Neuronal stem cell (in vitro differentiated cells): ENCODE results near the gene PLEKHA5.

ENCODE experiments used
- DNase-seq: peaks from one replicate; pipeline ENCODE4 v3.0.0-alpha.2; 2013; ENCODE audit warnings: low spot score
- H2AFZ ChIP-seq: one replicate; pipeline ENCODE4 v1.6.1; 2013; ENCODE audit warnings: mild to moderate bottlenecking, low read length, inconsistent platforms
- H2AK5ac ChIP-seq: 2 replicates; pipeline ENCODE4 v1.6.1; 2013; ENCODE audit warnings: low read depth, mild to moderate bottlenecking, inconsistent platforms, low read length, moderate library complexity, mixed read lengths
- H2BK120ac ChIP-seq: 2 replicates; pipeline ENCODE4 v1.6.1; 2013; ENCODE audit warnings: low read depth, mild to moderate bottlenecking, inconsistent platforms, low read length, moderate library complexity, mixed read lengths
- H2BK12ac ChIP-seq: one replicate; pipeline ENCODE4 v1.6.1; 2013; ENCODE audit warnings: low read length, inconsistent platforms
- H2BK15ac ChIP-seq: 2 replicates; pipeline ENCODE4 v1.6.1; 2013; ENCODE audit warnings: mild to moderate bottlenecking, low read length, inconsistent platforms, mixed read lengths
- H2BK5ac ChIP-seq: one replicate; pipeline ENCODE4 v1.6.1; 2013; ENCODE audit warnings: inconsistent platforms, mild to moderate bottlenecking, low read length, moderate library complexity
- H3K14ac ChIP-seq: one replicate; pipeline ENCODE4 v1.6.1; 2013; ENCODE audit warnings: low read length, inconsistent platforms
- H3K18ac ChIP-seq: 2 replicates; pipeline ENCODE4 v1.6.1; 2013; ENCODE audit warnings: low read length, inconsistent platforms
- H3K23ac ChIP-seq: 2 replicates; pipeline ENCODE4 v1.6.1; 2013; ENCODE audit warnings: low read depth, mild to moderate bottlenecking, mixed read lengths, low read length, inconsistent platforms; ENCODE audit not compliant: poor library complexity
- H3K27ac ChIP-seq: replicated peaks from 3 replicates; pipeline ENCODE4 v1.5.1; 2013; ENCODE audit warnings: low read length, inconsistent platforms
- H3K27me3 ChIP-seq, 3 experiments: 2 replicates each; pipeline ENCODE4 v1.6.1; 2013; ENCODE audit warnings: low read length in 3 of 3, mild to moderate bottlenecking in 2 of 3, inconsistent platforms in 1 of 3, low read depth in 1 of 3, mixed read lengths in 1 of 3, moderate library complexity in 1 of 3; ENCODE audit not compliant: control insufficient read depth in 3 of 3, insufficient read depth in 3 of 3
- H3K36me3 ChIP-seq, 2 donors: replicated peaks in 1 of 2; 2 replicates each; pipeline ENCODE4 v1.6.1; 2013; ENCODE audit warnings: low read length in 2 of 2; ENCODE audit not compliant: control insufficient read depth in 2 of 2, insufficient read depth in 2 of 2
- H3K4ac ChIP-seq: 2 replicates; pipeline ENCODE4 v1.6.1; 2013; ENCODE audit warnings: inconsistent platforms, mild to moderate bottlenecking, low read length, moderate library complexity
- H3K4me1 ChIP-seq, 2 donors: 1 replicate in 1 of 2; 2 replicates in 1 of 2; pipeline ENCODE4 v1.6.1; 2013; ENCODE audit warnings: low read length in 2 of 2, low read depth in 1 of 2; ENCODE audit not compliant: control insufficient read depth in 2 of 2, insufficient read depth in 1 of 2
- H3K4me2 ChIP-seq: one replicate; pipeline ENCODE4 v1.6.1; 2013; ENCODE audit warnings: mild to moderate bottlenecking, low read length, inconsistent platforms; ENCODE audit not compliant: insufficient read depth, poor library complexity, severe bottlenecking
- H3K4me3 ChIP-seq, 2 donors: 2 replicates each; pipeline ENCODE4 v1.5.1; 2013; ENCODE audit warnings: low read length in 2 of 2, mild to moderate bottlenecking in 2 of 2, inconsistent platforms in 1 of 2, moderate library complexity in 1 of 2
- H3K79me1 ChIP-seq: one replicate; pipeline ENCODE4 v1.6.1; 2013; ENCODE audit warnings: low read depth, mild to moderate bottlenecking, inconsistent platforms, low read length, moderate library complexity
- H3K9ac ChIP-seq: one replicate; pipeline ENCODE4 v1.6.1; 2013; ENCODE audit warnings: mild to moderate bottlenecking, low read depth, low read length, inconsistent platforms; ENCODE audit not compliant: poor library complexity
- H3K9me3 ChIP-seq, 2 donors: replicated peaks in 1 of 2; 2 replicates each; pipeline versions ENCODE3 to v1.6.1; 2013; ENCODE audit warnings: low read length in 2 of 2, mild to moderate bottlenecking in 2 of 2, inconsistent platforms in 1 of 2, low read depth in 1 of 2, mixed read lengths in 1 of 2, moderate library complexity in 1 of 2; ENCODE audit not compliant: control insufficient read depth in 2 of 2, insufficient read depth in 1 of 2
- H4K8ac ChIP-seq: one replicate; pipeline ENCODE4 v1.6.1; 2013; ENCODE audit warnings: low read depth, mild to moderate bottlenecking, inconsistent platforms, low read length, moderate library complexity
- H4K91ac ChIP-seq: one replicate; pipeline ENCODE4 v1.6.1; 2013; ENCODE audit warnings: low read length, low read depth, mild to moderate bottlenecking, inconsistent platforms; ENCODE audit not compliant: poor library complexity
- WGBS, 2 donors: extraction: QIAGEN DNeasy Blood & Tissue Kit; methylation state at CpG; one replicate each; pipeline ENCODE4 v1.1.7; 2013; ENCODE audit warnings: missing lambda C conversion rate in 2 of 2, mixed read lengths in 1 of 2; ENCODE audit not compliant: insufficient read length in 2 of 2, insufficient replicate concordance in 1 of 2; ENCODE audit errors: extremely low coverage in 2 of 2; 5-methylcytosine and 5-hydroxymethylcytosine counted together

The PLEKHA5 gene

DNA sequence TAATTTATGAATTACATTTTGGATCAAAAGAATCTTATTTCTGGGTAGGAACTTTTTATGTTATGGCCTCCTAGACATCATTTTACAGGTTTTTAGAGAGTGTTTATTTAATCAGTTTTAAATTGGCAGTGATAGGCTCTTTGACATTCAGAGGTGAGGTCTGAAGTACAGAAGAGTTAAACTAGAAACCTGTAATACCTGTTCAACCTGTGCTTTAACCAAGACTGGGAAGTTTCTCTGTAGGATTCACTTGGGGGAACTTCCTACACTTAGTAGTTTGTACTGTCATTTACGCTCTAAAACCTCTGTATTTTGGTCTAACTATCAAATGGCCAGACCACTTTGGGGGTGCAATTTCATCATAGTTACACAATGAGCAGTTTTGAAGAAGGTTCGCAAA is 35.9 kb downstream of the PLEKHA5 start:
- no CpG with 5 or more reads among the region's 2 CpGs for WGBS, 2 donors
- no peak overlapping the region for H3K4ac ChIP-seq
- H4K8ac ChIP-seq: no peak overlapping the region
- no peak overlapping the region for H2BK5ac ChIP-seq
- no peak overlapping the region for H3K18ac ChIP-seq
- no peak for DNase-seq
- H3K27ac ChIP-seq: no peak overlapping the region
- H2AFZ ChIP-seq: no peak overlapping the region
- peaks cover 0 to 2% of the 10 kb centered on the region in 2 donors for H3K4me1 ChIP-seq
- no peak overlapping the region for H3K23ac ChIP-seq
- H2AK5ac ChIP-seq: no peak overlapping the region
- no peak overlapping the region for H2BK120ac ChIP-seq
- H3K79me1 ChIP-seq: no peaks in the 10 kb centered on the region
- H3K9me3 ChIP-seq: no peaks in the 10 kb centered on the region
- no peak overlapping the region for H3K4me2 ChIP-seq
- no peak overlapping the region for H4K91ac ChIP-seq
- no peak overlapping the region for H2BK12ac ChIP-seq
- no peaks in the 10 kb centered on the region for H3K27me3 ChIP-seq
- no peak overlapping the region for H3K4me3 ChIP-seq
- H3K9ac ChIP-seq: no peak overlapping the region
- H2BK15ac ChIP-seq: no peak overlapping the region
- no peak overlapping the region for H3K14ac ChIP-seq
- H3K36me3 ChIP-seq: peaks cover 0 to 3% of the 10 kb centered on the region in 2 donors

DNA sequence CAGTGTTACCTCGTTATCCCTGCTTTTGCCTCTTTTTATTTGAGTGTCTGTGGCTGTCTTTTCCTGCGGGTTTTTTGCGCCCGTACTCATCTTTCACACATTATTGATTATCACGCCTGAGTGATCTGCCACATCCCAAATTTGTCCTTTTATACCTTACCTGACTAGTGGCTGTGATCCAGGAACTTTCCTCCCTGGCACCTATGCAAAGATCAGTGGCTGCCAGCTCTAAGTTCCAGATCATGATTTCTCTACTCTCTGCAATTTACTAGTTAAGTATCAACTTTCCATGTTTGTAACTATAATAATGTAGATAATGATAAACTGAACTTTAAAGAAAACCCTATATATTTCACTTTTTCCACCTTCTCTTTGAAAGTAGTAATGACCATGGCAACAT is 36.9 kb downstream of the PLEKHA5 start:
- H3K18ac ChIP-seq: no peak overlapping the region
- no peak overlapping the region for H4K91ac ChIP-seq
- H3K27ac ChIP-seq: no peak overlapping the region
- no CpG with 5 or more reads among the region's 5 CpGs for WGBS, 2 donors
- no peaks in the 10 kb centered on the region for H3K79me1 ChIP-seq
- no peak overlapping the region for H3K4me3 ChIP-seq
- H3K9me3 ChIP-seq: no peaks in the 10 kb centered on the region
- peaks cover 0 to 3% of the 10 kb centered on the region in 2 donors for H3K36me3 ChIP-seq
- no peak overlapping the region for H2AFZ ChIP-seq
- H3K4ac ChIP-seq: no peak overlapping the region
- no peak overlapping the region for H3K14ac ChIP-seq
- no peak overlapping the region for H3K4me2 ChIP-seq
- H3K9ac ChIP-seq: no peak overlapping the region
- no peak overlapping the region for H2BK12ac ChIP-seq
- no peak for DNase-seq
- H2BK15ac ChIP-seq: no peak overlapping the region
- H3K23ac ChIP-seq: no peak overlapping the region
- H2BK5ac ChIP-seq: no peak overlapping the region
- H4K8ac ChIP-seq: no peak overlapping the region
- no peaks in the 10 kb centered on the region for H3K27me3 ChIP-seq
- H3K4me1 ChIP-seq: peaks cover 0 to 2% of the 10 kb centered on the region in 2 donors
- no peak overlapping the region for H2BK120ac ChIP-seq
- H2AK5ac ChIP-seq: no peak overlapping the region

DNA sequence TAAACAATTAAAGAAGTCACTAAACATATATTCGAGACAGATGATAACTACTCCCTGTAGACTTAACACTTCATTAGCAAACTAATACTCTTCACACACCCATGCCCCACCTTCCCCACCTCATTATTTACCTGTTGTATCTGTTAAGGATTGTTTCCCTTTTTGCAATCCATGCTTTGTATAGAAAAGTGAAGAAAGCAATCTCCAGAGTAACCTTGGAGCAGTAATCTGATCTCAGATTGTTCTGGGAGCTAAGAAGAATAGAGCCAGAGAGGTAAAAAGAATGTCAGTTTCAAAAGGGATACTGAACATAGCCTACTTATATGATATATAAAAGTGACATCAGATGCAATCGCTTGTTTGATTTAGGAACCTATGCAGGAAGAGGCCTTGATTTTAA is 37.4 kb downstream of the PLEKHA5 start:
- Histone ChIP-seq H2BK12ac (no peak overlapping the region), H2BK5ac (no peak overlapping the region), H3K23ac (no peak overlapping the region), H2AK5ac (no peak overlapping the region), H3K18ac (no peak overlapping the region), H3K9ac (no peak overlapping the region), H3K4me3 (no peak overlapping the region), H3K4me2 (no peak overlapping the region), H3K4ac (no peak overlapping the region), H3K36me3 (peaks cover 0 to 7% of the 10 kb centered on the region in 2 donors), H3K79me1 (no peaks in the 10 kb centered on the region), H3K27me3 (no peaks in the 10 kb centered on the region), H3K9me3 (no peaks in the 10 kb centered on the region), H3K4me1 (peaks cover 0 to 2% of the 10 kb centered on the region in 2 donors), H2BK15ac (no peak overlapping the region), H3K14ac (no peak overlapping the region), H4K8ac (no peak overlapping the region), H2BK120ac (no peak overlapping the region), H3K27ac (no peak overlapping the region), H4K91ac (no peak overlapping the region), H2AFZ (no peak overlapping the region)
- whole genome bisulfite sequencing, 2 donors: no CpG with 5 or more reads among the region's 2 CpGs
- DNase-seq: no peak

DNA sequence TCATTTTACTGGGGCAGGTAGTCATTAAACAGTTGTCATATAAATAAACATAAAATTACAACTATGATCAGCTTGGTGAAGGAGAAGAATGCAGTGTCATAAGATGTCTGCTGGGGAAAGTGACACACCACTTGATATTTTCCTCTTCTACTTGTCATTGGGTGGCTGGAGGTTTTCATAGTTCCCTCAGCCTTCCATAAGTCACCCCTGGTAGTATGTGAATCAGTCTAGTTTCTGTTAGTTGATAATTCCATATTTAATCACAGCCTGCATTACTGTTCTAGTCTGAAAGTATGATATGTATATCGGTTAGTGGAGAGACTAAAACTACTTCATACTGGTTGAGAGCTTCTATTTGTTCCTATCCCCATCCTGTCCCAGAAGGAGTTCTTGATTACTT is 38.2 kb downstream of the PLEKHA5 start:
- Histone ChIP-seq H2BK5ac (no peak overlapping the region), H2AK5ac (no peak overlapping the region), H3K4me1 (peaks cover 0 to 2% of the 10 kb centered on the region in 2 donors), H3K9ac (no peak overlapping the region), H3K27ac (no peak overlapping the region), H2AFZ (no peak overlapping the region), H3K23ac (no peak overlapping the region), H3K14ac (no peak overlapping the region), H2BK120ac (no peak overlapping the region), H3K4me3 (no peak overlapping the region), H2BK12ac (no peak overlapping the region), H3K9me3 (no peaks in the 10 kb centered on the region), H3K79me1 (no peaks in the 10 kb centered on the region), H3K36me3 (peaks cover 0 to 12% of the 10 kb centered on the region in 2 donors), H3K18ac (no peak overlapping the region), H4K91ac (no peak overlapping the region), H3K27me3 (no peaks in the 10 kb centered on the region), H2BK15ac (no peak overlapping the region), H3K4me2 (no peak overlapping the region), H4K8ac (no peak overlapping the region), H3K4ac (no peak overlapping the region)
- no CpG with 5 or more reads among the region's 1 CpG for WGBS, 2 donors
- no peak for DNase-seq
